Panc1 (cell line): ENCODE results near the gene EPHB1.

Source experiments
- TF ChIP-seq, protein P1 (sequence below): fragments of 450-650 bp; IDR thresholded peaks from 2 replicates; pipeline ENCODE4 v1.5.1; 2017; ENCODE audit warnings: mild to moderate bottlenecking
- TF ChIP-seq, protein P2 (sequence below), 2 experiments: IDR thresholded peaks; 2 replicates each; pipeline ENCODE4 v1.6.1; 2011 to 2012; ENCODE audit warnings: low read depth in 2 of 2, control low read depth in 1 of 2, low read length in 1 of 2, mild to moderate bottlenecking in 1 of 2, moderate library complexity in 1 of 2; ENCODE audit not compliant: insufficient read depth in 1 of 2

DNA sequence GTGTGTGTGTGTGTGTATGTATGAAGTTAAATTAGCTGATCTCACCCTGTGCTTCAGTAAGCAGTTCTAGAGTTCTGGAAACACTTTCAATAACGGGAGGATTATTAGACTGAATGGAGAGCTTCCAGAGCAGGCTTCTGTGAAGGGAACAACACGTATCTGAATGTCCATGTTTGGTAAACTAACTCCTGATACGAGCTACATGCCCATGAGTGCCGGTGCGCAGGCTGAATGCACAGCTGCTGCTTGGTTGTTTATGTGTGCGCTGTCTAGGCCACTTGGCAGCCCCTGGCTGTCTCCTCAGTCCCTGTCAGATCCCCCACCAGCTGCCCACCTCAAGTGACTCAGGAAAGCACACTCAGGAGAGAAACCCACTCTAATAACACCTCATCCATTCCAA lies 137.0 kb downstream of the EPHB1 start:
- TF ChIP-seq, protein P1, sequence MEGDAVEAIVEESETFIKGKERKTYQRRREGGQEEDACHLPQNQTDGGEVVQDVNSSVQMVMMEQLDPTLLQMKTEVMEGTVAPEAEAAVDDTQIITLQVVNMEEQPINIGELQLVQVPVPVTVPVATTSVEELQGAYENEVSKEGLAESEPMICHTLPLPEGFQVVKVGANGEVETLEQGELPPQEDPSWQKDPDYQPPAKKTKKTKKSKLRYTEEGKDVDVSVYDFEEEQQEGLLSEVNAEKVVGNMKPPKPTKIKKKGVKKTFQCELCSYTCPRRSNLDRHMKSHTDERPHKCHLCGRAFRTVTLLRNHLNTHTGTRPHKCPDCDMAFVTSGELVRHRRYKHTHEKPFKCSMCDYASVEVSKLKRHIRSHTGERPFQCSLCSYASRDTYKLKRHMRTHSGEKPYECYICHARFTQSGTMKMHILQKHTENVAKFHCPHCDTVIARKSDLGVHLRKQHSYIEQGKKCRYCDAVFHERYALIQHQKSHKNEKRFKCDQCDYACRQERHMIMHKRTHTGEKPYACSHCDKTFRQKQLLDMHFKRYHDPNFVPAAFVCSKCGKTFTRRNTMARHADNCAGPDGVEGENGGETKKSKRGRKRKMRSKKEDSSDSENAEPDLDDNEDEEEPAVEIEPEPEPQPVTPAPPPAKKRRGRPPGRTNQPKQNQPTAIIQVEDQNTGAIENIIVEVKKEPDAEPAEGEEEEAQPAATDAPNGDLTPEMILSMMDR: no peak
- TF ChIP-seq, protein P2, sequence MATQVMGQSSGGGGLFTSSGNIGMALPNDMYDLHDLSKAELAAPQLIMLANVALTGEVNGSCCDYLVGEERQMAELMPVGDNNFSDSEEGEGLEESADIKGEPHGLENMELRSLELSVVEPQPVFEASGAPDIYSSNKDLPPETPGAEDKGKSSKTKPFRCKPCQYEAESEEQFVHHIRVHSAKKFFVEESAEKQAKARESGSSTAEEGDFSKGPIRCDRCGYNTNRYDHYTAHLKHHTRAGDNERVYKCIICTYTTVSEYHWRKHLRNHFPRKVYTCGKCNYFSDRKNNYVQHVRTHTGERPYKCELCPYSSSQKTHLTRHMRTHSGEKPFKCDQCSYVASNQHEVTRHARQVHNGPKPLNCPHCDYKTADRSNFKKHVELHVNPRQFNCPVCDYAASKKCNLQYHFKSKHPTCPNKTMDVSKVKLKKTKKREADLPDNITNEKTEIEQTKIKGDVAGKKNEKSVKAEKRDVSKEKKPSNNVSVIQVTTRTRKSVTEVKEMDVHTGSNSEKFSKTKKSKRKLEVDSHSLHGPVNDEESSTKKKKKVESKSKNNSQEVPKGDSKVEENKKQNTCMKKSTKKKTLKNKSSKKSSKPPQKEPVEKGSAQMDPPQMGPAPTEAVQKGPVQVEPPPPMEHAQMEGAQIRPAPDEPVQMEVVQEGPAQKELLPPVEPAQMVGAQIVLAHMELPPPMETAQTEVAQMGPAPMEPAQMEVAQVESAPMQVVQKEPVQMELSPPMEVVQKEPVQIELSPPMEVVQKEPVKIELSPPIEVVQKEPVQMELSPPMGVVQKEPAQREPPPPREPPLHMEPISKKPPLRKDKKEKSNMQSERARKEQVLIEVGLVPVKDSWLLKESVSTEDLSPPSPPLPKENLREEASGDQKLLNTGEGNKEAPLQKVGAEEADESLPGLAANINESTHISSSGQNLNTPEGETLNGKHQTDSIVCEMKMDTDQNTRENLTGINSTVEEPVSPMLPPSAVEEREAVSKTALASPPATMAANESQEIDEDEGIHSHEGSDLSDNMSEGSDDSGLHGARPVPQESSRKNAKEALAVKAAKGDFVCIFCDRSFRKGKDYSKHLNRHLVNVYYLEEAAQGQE (IDR thresholded peaks at IDR 0.05; ENCODE audit: insufficient read depth in 1 of 2, low read depth in 2 of 2, low read length in 1 of 2): no peak
